SK-N-MC (cell line): ENCODE data around the gene SENP3.

Experiments
- EZH2 ChIP-seq: fragments of 200-600 bp; sonication (generic); IDR thresholded peaks from one replicate; pipeline ENCODE4 v1.6.1; 2017; ENCODE audit warnings: antibody characterized with exemption
- FOXP2 ChIP-seq: optimal IDR thresholded peaks from 2 replicates; pipeline ENCODE3; 2011; ENCODE audit warnings: mild to moderate bottlenecking, moderate library complexity; ENCODE audit not compliant: insufficient read depth; ENCODE audit errors: extremely low read length, control extremely low read depth
- POLR2AphosphoS5 ChIP-seq: IDR thresholded peaks from 2 replicates; pipeline ENCODE4 v1.6.1; 2012; ENCODE audit warnings: mild to moderate bottlenecking, low read depth, low read length, borderline replicate concordance

- TF ChIP-seq POLR2AphosphoS5 (no peak), FOXP2 (no peak), EZH2 (no peak)
Observed at GRCh38 chr17:7549401-7550055, 12.2 kb upstream of the SENP3 start.
